Stimulated activated CD4-positive, alpha-beta T cell treated with anti-CD3 and anti-CD28 coated beads, Interleukin-12 subunit alpha, Interleukin-12 subunit beta, amount 100 ng/mL, for 48 hours (primary cell): Measurements from ENCODE around the gene NDUFA12.
"Not testable (repeated sequence)": the region's sequence is repeated elsewhere in the genome, so short reads cannot be mapped to it uniquely, and the experiment has no call there.

Experiments
- DNase-seq, 3 donors: peaks; one replicate each; pipeline ENCODE4 v3.0.0-alpha.2; 2020; ENCODE audit warnings: low read depth in 2 of 3, low spot score in 1 of 3

Gene NDUFA12

DNA sequence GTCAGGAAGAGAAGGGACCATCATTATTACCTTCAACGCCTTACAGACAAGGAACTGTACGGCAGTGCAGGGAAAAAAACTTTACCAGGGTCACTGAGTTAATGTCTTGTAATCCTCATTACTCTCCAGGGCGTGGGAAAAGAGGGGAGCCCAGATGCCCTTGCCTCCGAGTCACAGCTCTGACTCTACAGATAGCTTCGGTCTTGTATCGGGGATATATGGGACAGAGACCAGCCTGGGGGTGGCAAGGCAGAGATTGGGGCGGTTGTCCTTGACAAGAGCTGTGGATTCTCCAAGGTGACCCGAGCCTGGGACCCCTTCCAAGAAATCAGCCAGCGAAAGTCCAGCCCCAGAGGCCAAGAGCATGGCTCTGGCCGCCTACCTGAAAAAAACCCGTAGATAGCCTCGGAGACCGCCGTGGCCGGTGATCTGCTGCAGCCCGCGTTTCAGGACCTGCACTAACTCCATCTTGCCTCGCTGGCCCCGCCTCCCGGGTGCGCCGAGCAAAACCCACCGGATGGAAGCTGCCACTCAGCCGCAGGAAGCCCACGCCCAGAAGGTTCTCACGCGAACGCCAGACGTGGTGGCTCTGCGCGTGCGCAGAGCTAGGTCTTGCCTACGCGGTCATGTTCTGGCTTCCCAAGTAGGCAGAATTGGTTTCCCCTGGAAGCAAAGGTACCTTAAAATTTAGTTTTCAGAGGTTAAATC, at the start of gene NDUFA12:
Gene NDUFA12 (minus strand): TSS at position 485 of the 708 bp plus-strand sequence. CDS start 17 bp downstream, at position 468.
- DNase-seq: peak; percentile 91 to 96 (median 92)

DNA sequence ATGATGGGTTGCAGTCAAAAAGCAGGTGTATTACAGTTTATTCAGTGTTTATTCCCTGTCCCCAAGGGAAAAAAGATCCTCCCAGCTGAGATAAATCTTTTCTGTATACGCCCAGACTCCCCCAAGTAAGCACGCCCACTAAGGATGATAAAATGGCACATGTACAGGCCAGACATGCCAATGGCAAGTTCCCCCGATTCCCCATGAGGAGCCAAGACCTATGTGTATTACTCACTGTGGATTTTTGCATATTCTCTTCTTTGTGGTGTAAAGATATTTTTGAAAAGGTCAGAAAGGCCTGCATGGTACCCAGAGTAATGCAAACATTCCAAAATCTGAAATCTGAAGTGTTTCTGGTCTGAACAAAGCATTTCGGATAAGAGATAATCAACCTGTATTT, 47.7 kb upstream of the NDUFA12 start:
- no peak for DNase-seq

DNA sequence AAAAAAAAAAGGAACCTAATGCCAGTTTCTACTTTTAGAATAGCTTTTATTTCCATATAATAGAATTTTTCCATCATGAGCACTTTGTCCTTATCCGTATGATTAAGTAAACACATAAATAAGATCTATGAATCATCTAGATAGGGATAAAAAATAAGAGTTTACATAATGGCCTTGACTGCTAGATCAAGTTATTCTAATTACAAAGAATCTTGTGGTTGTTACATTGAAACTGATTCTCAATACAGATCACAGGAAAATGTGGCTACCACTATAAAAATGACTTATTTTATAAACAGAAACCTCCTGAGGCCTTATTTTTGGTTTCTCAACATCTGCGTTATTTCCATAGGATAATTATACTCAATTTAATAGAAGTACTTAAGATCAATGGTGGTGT, 34.4 kb upstream of the NDUFA12 start:
- DNase-seq: no peak

DNA sequence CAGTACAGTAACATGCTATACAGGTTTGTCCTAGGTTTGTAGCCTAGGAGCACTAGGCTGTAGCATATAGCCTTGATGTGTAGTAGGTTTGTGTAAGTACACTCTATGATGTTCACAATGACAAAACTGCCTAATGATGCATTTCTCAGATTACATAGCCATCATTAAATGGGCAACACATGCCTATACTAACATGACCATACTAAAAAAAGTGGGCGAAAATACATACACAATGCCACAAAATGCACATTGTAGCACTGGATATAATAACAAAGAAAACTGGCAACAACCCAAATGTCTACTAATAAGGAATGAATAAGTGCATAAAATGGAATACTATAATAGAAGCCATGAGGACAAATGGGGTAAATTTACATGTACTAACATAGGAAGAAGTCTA, 31.3 kb upstream of the NDUFA12 start:
- DNase-seq: no peak

DNA sequence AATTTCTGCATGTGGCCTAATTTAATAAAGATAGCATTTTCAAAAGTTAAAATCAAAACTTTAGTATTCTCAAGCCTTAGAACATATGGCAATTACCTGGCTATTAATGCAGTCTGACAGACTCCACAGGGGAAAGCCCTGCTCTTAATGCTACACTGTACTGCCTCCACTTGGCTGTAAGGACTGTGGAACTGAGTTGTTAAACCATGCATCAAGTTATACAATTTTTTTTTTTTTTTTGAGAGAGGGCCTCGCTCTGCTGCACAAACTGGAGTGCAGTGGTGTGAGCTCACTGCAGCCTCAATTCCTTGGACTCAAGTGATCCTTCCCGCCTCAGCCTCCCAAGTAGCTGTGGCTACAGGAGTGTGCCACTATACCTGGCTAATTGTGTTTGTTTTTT, 19.0 kb upstream of the NDUFA12 start:
- no peak for DNase-seq

DNA sequence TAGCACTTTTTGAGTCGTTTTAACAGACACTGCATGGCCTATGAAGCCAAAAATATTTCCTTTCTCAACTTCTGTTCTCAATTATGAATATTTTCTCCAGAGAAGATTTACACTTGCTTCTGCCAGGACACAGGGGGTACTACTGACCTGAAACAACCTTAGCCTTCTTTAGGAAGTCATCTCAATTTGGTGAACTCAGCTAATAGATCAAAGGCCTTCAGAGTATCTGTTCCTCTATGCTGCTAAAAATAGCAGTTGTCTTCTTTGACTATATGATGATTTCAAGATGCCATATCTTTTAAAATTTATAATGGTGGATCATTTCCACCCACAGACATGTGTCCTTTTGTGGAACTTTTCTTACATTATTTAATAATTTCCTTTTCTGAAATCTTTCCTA, 14.0 kb upstream of the NDUFA12 start:
- DNase-seq: no peak

DNA sequence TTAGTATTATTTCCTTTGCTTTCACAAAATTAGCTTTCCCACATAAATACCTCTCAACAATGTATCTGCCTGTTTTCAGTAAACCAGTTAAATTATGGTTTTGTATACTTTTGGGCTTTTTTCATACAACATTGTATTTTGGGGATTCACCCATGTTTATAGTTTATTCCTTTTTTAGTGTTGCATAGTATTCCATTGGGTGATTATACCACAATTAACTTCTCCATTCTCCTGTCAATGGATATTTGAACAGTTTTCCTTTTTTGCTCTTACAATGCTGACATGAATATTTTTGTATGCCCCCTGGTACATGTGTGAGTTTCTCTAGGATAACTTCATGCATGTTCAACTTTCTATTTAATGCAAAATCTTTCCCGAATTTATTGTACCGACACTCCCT, 12.6 kb upstream of the NDUFA12 start:
- no peak for DNase-seq

DNA sequence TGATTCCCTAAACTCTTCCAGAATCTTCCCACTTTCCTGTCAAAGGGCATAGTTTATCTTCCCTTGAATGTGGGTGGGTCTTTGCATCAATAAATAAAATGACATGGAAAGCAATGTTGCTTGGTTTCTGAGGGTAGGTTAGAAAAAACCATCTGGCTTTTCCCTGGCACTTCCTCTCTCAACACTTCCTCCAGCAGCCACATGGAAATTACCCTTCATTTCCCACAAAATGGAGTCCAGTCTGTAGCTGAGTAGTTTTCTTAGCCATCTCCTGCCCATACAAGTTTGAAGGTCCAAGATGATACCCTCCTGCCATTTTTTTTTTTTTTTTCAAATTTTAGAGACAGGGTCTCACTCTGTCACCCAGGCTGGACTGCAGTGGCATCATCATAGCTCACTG, 11.1 kb upstream of the NDUFA12 start:
- DNase-seq: no peak

DNA sequence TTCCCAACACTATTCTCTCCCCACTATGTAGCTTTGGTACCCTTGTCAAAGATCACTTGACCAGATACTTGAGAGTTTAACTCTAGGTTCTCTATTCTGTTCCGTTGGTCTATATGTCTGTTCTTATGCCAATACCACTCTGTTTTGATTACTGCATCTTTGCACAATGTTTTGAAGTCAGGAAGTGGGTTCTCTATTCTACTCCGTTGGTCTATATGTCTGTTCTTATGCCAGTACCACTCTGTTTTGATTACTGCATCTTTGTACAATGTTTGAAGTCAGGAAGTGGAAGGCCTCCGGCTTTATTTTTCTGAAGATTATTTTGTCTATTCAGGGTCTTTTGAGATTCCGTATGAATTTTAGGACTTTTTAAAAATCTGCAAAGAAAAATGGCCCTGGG, 2.7 kb upstream of the NDUFA12 start:
- no peak for DNase-seq

DNA sequence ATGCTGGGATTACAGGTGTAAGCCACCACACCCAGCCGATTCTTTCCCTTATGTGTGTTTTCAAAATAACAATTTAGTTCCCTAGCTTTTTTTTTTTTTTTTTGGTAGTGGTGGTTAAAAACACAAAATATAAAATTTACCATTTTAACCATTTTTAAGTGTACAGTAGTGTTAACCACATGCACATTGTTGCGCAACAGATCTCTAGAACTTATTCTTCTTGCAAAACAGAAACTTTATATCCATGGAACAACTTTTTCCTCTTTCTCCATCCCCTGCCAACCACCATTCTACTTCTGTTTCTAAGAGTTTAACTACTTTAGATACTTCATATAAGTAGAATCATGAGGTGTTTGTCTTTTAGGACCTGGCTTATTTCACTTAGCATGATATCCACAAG, 1.1 kb upstream of the NDUFA12 start:
- no peak for DNase-seq

DNA sequence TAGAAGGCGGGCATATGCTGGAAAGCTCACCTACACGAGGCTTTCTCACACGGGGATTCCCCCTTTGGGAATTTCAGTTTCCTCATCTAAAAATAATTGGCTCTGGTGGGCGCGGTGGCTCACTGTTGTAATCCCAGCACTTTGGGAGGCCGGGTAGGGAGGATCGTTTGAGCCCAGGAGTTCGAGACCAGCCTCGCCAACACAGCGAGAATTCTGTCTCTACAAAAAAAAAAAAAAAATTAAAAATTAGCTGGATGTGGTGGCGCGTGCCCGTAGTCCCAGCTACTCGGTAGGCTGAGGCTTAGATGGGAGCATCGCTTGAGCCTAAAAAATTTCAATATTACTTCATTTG, 400 bp upstream of the NDUFA12 start:
- DNase-seq: no peak

DNA sequence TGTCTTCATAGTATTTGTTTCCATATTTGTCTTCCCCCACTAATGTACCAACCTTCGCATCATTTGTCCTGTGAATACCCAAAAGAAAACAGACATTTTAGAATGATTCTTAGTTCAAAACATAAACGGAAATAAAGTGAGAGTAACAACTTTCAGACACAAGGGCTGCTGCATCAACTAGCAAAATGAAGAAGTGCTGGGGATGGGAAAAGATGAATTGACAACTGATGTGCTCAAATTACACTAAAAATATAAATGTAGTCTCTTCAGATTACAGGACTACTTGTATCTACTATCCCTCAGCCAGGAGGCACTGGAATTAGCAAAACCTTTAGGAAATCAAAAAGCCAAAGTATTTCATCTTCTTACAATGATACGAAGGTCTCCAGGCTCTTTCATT, 743 bp downstream of the NDUFA12 start:
- DNase-seq: no peak

DNA sequence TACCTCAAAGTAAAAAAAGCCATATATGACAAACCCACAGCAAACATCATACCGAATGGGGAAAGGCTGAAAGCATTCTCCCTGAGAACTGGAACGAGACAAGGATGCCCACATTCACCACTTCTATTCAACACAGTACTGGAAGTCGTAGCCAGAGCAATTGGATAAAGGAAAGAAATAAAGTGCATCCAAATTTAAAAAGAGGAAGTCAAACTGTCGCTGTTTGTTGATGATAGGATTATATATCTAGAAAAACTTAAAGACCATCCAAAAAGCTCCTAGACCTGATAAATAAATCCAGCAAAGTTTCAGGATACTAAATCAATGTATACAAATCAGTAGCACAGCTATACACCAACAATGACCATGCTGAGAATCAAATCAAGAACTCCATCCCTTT, 5.2 kb downstream of the NDUFA12 start:
- no peak for DNase-seq

DNA sequence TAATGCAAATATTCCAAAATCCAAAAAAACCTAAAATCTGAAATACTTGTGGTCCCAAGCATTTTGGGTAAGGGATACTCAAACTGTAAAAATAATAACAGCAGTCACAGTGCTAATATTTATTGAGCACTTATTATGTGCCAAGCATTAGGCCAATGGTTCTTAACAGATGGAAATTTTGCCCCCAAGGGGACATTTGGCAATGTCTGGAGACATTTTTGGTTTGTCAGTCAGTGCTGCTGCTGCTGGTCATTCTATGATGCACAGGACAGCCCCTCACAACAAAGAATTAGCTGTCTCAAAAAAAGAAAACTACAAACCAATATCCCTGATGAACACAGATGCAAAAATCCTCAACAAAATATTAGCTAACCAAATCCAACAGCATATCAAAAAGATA, 5.8 kb downstream of the NDUFA12 start:
- no peak for DNase-seq

DNA sequence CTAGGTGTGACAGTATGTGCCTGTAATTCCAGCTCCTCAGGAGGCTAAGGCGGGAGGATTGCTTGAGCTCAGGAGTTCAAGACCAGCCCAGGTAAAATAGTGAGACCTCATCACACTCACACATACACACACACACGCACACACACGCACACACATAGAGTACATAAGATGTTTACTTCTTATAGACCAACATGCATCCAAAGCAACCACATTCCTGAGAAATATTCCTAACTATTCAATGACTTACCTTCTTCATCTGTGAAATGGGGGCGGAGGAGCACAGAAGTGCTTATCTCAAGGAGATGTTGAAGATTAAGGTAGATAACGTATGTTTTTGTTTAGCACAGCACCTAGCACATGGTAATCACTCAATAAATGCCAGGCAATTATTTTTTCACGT, 6.4 kb downstream of the NDUFA12 start:
- no peak for DNase-seq

DNA sequence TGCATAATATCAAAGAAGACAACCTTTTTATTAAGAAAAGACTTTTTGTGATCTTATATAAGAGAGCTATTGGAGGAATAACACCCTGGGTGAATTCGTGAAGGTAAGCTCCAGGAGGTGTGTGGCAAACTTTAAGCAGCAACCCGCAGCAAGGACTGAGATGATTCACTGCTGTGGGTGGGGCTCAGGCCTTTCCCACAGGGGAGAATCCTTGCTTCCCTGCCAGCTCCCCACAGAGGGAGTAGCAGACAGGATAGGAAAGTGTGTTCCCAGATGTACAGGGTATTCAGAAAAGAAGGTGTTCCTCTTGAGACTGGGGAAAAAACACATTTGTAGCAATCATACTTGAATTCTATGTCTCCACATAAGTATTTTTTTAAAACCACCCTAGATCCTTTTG, 9.2 kb downstream of the NDUFA12 start:
- DNase-seq: no peak

DNA sequence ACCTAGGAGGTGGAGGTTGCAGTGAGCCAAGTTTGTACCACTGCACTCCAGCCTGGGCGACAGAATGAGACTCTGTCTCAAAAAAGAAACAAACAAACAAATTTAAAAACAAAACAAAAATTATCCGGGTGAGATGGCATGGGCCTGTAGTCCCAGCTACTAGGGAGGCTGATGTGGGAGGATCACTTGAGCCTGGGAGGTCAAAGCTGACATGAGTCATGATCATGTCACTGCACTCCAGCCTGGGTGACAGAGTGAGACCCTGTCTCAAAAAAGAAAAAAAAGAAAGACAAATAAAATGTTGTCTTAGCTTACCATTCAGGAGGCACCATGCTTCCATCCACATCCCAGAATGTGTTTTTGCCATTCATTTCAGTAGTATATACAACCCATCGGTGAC, 9.6 kb downstream of the NDUFA12 start:
- not testable (repeated sequence) for DNase-seq

DNA sequence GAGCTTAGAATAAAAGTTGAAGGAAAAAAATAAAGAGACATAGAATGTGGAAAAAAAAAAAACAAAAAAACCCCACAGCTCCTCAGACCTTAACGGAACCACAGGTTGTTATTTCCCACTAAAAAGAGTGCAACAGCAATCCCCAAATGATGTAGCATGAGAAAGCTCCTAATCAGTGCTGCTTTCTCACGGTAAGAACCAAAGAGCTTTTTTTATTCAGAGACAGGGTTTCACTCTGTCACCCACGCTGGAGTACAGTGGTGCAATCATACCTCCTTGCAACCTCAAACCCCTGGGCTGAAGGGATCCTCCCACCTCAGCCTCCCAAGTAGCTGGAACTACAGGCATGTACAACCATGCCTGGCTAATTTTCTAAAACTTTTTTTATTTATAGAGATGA, 13.3 kb downstream of the NDUFA12 start:
- no peak for DNase-seq

DNA sequence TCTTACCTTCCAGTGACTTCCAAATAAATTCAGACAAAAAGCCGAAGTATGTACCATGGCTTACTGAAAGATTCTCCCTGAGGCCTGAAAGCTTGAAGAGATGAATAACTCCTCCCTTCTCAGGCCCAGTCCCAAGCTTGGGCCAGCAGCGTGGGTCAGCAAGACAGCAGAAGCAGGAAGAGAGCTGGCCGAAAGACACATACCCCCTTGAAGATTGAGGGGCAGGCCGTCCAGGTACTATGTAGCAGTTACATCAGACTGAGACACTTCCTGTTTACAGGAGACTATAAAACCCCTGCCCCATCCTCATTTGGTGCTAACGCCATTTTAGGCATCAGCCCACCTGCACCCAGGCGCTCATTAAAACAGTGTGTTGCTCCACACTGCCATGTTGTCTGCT, 15.0 kb downstream of the NDUFA12 start:
- no peak for DNase-seq

DNA sequence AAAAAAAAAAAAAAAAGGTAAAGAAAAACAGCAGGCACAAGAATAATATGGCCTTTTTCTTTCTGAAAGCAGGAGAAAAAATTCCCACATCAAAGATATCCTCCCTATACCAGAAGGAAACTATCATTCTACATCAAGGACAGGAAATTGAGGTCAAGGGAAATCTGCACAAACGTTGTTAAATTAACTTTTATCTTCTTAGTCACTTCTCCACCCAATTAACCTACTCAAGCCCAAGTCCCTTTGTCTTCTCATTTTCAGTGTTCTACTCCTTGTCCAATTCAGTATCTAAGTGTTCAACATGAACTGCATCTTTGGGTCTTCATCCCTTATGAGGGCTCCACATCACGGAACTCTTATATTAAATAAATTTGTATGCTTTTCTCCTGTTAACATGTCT, 15.7 kb downstream of the NDUFA12 start:
- no peak for DNase-seq

DNA sequence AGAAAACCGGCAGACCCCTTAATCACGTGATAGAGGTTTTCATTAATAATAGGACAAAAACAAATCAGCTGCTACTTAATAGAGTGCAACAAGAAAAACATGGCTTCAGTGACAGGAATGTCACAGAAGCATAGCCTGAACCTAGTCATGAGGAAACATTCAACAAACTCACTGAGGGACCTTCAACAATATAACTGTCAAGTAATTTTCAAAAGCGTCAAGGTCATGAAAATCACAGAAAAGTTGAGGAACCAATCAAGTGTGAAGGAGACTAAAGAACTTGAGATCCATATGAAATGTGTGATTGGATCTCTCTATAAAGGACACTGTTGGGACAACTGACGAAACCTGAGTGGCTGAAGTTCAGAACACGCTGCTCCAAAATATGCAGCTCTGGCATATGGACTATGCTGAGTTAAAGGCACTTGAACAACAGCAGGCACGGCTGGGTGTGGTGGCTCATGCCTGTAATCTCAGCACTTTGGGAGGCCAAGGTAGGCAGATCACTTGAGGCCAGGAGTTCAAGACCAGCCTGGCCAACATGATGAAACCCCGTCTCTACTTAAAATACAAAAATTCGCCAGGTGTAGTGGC, 16.3 kb downstream of the NDUFA12 start:
- DNase-seq: no peak

DNA sequence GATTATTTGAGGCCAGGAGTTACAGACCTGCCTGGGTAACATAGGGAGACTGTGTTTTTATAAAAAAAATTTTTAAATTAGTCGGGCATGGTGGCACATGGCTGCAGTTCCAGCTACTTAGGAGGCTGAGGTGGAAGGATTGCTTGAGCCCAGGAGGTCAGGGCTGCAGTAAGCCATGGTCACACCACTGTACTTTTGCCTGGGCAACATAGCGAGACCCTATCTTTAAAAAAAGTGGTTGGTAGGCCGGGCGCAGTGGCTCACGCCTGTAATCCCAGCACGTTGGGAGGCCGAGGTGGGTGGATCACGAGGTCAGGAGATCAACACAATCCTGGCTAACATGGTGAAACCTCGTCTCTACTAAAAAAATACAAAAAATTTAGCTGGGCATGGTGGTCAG, 18.4 kb downstream of the NDUFA12 start:
- not testable (repeated sequence) for DNase-seq

DNA sequence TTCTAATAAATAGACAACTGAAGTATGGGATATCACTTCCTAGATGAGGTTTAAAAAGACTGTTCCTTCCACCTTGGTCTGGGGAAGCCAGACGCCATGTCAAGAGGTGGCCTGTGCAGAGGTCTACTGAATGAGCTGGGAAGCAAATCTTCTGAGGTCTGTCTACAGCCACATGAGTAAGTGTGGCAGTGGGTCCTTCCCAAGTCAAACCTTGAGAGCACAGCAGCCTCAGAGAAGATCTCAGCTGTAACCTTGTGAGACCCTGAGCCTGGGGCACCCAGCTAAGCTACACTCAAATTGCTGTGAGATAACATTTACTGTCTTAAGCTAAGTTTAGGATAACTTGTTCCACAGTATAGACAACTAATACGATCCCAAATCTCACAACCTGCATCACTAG, 20.2 kb downstream of the NDUFA12 start:
- DNase-seq: no peak
